Measurements from ENCODE around the gene CPTP. TPM values are rescaled to one million over a fixed set of nuclear protein-coding genes. Genes with fewer than 3 reads are reported as not detected.

CPTP gene
- total and polyA plus RNA-seq, 4 donors, result 7.9 to 45.1 (median 22.5) TPM

DNA sequence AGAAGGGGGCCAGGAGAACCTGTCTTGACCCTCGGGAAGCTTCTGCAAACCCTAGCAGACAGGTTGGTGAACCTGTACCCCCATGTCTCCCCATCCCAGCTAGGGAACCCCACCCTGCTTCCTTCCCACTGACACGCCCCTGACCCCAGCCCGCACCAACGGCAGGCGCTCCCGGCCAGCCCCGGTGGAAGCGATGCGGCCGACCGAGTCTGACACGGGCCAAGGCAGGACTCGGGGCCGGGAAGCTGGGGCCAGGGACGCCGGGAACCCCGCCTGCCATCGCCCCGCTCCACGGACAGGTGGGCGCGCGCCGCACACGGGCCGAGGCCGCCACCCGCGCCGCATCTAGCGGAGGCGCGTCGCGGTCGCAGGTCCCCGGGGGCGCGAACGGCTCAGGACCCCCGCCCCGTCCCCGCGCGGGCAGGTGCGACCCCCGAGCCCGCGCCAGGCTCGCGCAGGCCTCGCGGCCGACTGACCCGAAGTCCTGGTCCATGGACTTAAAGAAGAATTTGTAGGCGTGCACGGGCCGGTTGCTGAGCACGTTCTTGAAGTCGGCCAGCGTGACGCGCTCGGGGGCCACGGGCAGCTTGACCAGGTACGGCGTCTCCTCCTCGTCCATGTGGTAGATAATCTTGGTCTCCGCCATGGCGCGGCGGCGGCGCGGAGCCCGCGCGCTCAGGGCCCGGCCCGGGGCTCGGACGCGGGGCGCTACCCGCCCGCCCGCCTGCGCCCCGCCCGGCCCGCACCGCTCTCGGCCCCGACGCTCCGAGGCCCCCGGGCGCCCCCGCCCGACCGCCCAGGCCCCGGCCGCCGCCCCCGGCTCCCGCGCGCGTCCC is 24.0 kb downstream of the CPTP start:
- Histone ChIP-seq H3K27ac (ENCODE audit: low read depth in 1 of 2, low read length in 2 of 2) (peak overlapping the region; percentile 64 to 87), H3K36me3 (ENCODE audit: control insufficient read depth in 4 of 4, insufficient read depth in 3 of 4, low read depth in 1 of 4, low read length in 3 of 4) (no peaks in the 10 kb centered on the region), H3K4me3 (ENCODE audit: low read depth in 1 of 3, low read length in 3 of 3) (peak overlapping the region; percentile 39 to 94 (median 79)), H3K27me3 (ENCODE audit: control insufficient read depth in 4 of 4, insufficient read depth in 4 of 4, low read length in 3 of 4) (peaks cover 0 to 2% (median 0%) of the 10 kb centered on the region in 4 donors), H3K9me3 (ENCODE audit: control insufficient read depth in 4 of 4, low read length in 3 of 4) (no peaks in the 10 kb centered on the region), H3K4me1 (ENCODE audit: control insufficient read depth in 4 of 4, insufficient read depth in 4 of 4, low read length in 3 of 4) (peaks cover 34 to 65% (median 49%) of the 10 kb centered on the region in 4 donors), H3K9ac (ENCODE audit: low read depth in 1 of 2, low read length in 2 of 2) (peak overlapping the region; percentile 74 to 75)
- under 1% methylated on average over 109 of the region's 109 CpGs for WGBS
- no peak for TF ChIP-seq YY1 (IDR thresholded peaks at IDR 0.05)
- no peak for TF ChIP-seq EGR1 (IDR thresholded peaks at IDR 0.05; ENCODE audit: low read depth in 2 of 2)
- no peak for TF ChIP-seq RXRA (IDR thresholded peaks at IDR 0.05)
- no peak for TF ChIP-seq RAD21 (IDR thresholded peaks at IDR 0.05)
- TF ChIP-seq CTCF (IDR thresholded peaks at IDR 0.05; ENCODE audit: low read depth, low read length, missing input control), result no peak
- no peak for TF ChIP-seq NR2F2 (IDR thresholded peaks at IDR 0.05)
- TF ChIP-seq TAF1 (conservative IDR thresholded peaks at IDR 0.05), result no peak
- no peak for TF ChIP-seq HNF4G (IDR thresholded peaks at IDR 0.05)
- no peak for TF ChIP-seq FOXA2 (IDR thresholded peaks at IDR 0.05)
- TF ChIP-seq GABPA (IDR thresholded peaks at IDR 0.05 in 1 of 2, conservative IDR thresholded peaks at IDR 0.05 in 1 of 2), result no peak
- TF ChIP-seq HNF4A (conservative IDR thresholded peaks at IDR 0.05), result no peak
- TF ChIP-seq, protein P1, sequence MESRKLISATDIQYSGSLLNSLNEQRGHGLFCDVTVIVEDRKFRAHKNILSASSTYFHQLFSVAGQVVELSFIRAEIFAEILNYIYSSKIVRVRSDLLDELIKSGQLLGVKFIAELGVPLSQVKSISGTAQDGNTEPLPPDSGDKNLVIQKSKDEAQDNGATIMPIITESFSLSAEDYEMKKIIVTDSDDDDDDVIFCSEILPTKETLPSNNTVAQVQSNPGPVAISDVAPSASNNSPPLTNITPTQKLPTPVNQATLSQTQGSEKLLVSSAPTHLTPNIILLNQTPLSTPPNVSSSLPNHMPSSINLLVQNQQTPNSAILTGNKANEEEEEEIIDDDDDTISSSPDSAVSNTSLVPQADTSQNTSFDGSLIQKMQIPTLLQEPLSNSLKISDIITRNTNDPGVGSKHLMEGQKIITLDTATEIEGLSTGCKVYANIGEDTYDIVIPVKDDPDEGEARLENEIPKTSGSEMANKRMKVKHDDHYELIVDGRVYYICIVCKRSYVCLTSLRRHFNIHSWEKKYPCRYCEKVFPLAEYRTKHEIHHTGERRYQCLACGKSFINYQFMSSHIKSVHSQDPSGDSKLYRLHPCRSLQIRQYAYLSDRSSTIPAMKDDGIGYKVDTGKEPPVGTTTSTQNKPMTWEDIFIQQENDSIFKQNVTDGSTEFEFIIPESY (IDR thresholded peaks at IDR 0.05), result no peak
- no peak for TF ChIP-seq SP1 (IDR thresholded peaks at IDR 0.05)
- no peak for TF ChIP-seq REST (IDR thresholded peaks at IDR 0.05)
- TF ChIP-seq FOXA1 (IDR thresholded peaks at IDR 0.05), result no peak
- TF ChIP-seq, protein P2, sequence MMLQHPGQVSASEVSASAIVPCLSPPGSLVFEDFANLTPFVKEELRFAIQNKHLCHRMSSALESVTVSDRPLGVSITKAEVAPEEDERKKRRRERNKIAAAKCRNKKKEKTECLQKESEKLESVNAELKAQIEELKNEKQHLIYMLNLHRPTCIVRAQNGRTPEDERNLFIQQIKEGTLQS (IDR thresholded peaks at IDR 0.05), result no peak
- no peak for DNase-seq (ENCODE audit: low spot score)
